Activated B cell treated with CpG ODN at 0.5 μM for 24 hours (primary cell): ENCODE measurements around the gene KCNK3. TPM values are rescaled to one million over a fixed set of nuclear protein-coding genes. Genes with fewer than 3 reads are reported as not detected.

ENCODE experiments used
- ATAC-seq: fragments of 200-7000 bp; cut with Tn5 transposase; one replicate; pipeline ENCODE4 v1.10.0; 2021; ENCODE audit warnings: low read depth, mild to moderate bottlenecking, moderate library complexity
- CTCF ChIA-PET: fragments of 350-600 bp; sonication (Branson Sonifier 250); formaldehyde crosslinking; loops from one replicate; lab custom pipeline; 2021; ENCODE audit warnings: antibody characterized with exemption; lab: Charles Lee
- POLR2A ChIA-PET: fragments of 350-600 bp; sonication (Branson Sonifier 250); formaldehyde crosslinking; loops from one replicate; lab custom pipeline; 2021; ENCODE audit warnings: antibody characterized with exemption; lab: Charles Lee
- DNase-seq: peaks from one replicate; pipeline ENCODE4 v3.0.0; 2022
- H3K27ac Mint-ChIP-seq: one replicate; pipeline ENCODE4 v1.8.0; 2020; ENCODE audit warnings: mixed read lengths
- H3K27me3 Mint-ChIP-seq: one replicate; pipeline ENCODE4 v1.8.0; 2021; ENCODE audit warnings: mixed read lengths
- H3K36me3 Mint-ChIP-seq: one replicate; pipeline ENCODE4 v1.8.0; 2021; ENCODE audit warnings: low read depth, mixed read lengths
- H3K4me1 Mint-ChIP-seq: one replicate; pipeline ENCODE4 v1.8.0; 2021; ENCODE audit warnings: mixed read lengths
- H3K4me3 Mint-ChIP-seq: one replicate; pipeline ENCODE4 v1.8.0; 2020; ENCODE audit warnings: mild to moderate bottlenecking, mixed read lengths
- H3K9me3 Mint-ChIP-seq: one replicate; pipeline ENCODE4 v1.8.0; 2020; ENCODE audit warnings: mixed read lengths
- intact Hi-C: fragments of 100-400 bp; cut with micrococcal nuclease; formaldehyde crosslinking; loops from one replicate; pipeline ENCODE4 v1.15.1; 2024
- total RNA-seq: library from RNA; stranded (reverse); gene quantifications from 2 replicates; pipeline ENCODE4 v1.2.3, GENCODE V29; 2022
- TF ChIP-seq, protein P1 (sequence below): fragments of 200-600 bp; IDR thresholded peaks from one replicate; pipeline ENCODE4 v1.8.0; 2022; ENCODE audit warnings: antibody characterized with exemption, mild to moderate bottlenecking

The KCNK3 gene
- total RNA-seq, 1 donor from 2014 or later, result not detected

DNA sequence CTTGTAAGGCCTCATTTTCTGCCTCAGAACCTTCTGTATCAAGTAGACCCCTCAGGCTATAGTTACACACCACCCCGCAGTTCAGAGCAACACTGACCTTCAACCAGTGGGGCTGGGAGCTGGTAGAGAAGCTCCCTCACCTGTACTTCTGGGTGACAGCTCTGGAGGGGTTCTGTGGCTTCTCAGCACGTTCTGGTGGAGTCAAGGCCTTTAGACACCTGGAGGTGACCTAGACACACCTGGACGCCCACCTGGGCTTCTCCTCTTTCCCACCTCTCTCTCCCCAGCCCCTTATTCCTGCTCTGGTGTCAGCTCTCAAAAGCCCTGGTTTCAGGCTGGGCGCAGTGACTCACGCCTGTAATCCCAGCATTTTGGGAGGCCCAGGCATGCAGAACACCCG lies 44.0 kb upstream of the KCNK3 start:
- TF ChIP-seq, protein P1, sequence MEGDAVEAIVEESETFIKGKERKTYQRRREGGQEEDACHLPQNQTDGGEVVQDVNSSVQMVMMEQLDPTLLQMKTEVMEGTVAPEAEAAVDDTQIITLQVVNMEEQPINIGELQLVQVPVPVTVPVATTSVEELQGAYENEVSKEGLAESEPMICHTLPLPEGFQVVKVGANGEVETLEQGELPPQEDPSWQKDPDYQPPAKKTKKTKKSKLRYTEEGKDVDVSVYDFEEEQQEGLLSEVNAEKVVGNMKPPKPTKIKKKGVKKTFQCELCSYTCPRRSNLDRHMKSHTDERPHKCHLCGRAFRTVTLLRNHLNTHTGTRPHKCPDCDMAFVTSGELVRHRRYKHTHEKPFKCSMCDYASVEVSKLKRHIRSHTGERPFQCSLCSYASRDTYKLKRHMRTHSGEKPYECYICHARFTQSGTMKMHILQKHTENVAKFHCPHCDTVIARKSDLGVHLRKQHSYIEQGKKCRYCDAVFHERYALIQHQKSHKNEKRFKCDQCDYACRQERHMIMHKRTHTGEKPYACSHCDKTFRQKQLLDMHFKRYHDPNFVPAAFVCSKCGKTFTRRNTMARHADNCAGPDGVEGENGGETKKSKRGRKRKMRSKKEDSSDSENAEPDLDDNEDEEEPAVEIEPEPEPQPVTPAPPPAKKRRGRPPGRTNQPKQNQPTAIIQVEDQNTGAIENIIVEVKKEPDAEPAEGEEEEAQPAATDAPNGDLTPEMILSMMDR, result no peak
- Mint-ChIP-seq H3K4me3 (no peak overlapping the region), H3K4me1 (no peaks in the 10 kb centered on the region), H3K36me3 (no peaks in the 10 kb centered on the region), H3K27me3 (peaks cover 20% of the 10 kb centered on the region), H3K9me3 (no peaks in the 10 kb centered on the region), H3K27ac (no peak overlapping the region)
- ATAC-seq, result no peak
- intact Hi-C loops, result no loop called here
- CTCF ChIA-PET, result no interaction called here
- POLR2A ChIA-PET, result no interaction called here
- DNase-seq, result no peak

DNA sequence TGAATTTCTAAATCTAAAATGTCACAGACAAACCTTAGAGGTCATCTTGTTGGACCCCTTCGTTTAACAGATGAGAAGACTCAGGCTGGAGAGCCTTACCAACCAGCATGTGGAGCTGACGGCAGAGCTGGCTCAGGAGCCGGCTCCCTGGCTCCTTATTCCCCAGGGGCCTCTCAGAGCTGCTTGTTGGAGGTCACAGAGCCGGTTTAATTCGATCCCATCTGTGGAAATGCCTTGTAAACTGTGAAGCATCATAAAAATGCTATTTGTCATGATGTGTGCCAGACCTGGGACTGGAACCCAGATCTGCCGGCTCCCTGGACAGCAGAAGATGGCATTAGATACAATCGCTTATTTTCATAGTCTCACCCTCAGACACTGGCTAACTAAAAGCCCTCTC lies 43.2 kb upstream of the KCNK3 start:
- no peaks in the 10 kb centered on the region for H3K4me1 Mint-ChIP-seq
- TF ChIP-seq, protein P1, result no peak
- no peaks in the 10 kb centered on the region for H3K9me3 Mint-ChIP-seq
- DNase-seq, result no peak
- H3K4me3 Mint-ChIP-seq, result no peak overlapping the region
- peaks cover 16% of the 10 kb centered on the region for H3K27me3 Mint-ChIP-seq
- ChIA-PET POLR2A (no interaction called here), CTCF (no interaction called here)
- no peak for ATAC-seq
- no peak overlapping the region for H3K27ac Mint-ChIP-seq
- intact Hi-C loops, result no loop called here
- no peaks in the 10 kb centered on the region for H3K36me3 Mint-ChIP-seq

DNA sequence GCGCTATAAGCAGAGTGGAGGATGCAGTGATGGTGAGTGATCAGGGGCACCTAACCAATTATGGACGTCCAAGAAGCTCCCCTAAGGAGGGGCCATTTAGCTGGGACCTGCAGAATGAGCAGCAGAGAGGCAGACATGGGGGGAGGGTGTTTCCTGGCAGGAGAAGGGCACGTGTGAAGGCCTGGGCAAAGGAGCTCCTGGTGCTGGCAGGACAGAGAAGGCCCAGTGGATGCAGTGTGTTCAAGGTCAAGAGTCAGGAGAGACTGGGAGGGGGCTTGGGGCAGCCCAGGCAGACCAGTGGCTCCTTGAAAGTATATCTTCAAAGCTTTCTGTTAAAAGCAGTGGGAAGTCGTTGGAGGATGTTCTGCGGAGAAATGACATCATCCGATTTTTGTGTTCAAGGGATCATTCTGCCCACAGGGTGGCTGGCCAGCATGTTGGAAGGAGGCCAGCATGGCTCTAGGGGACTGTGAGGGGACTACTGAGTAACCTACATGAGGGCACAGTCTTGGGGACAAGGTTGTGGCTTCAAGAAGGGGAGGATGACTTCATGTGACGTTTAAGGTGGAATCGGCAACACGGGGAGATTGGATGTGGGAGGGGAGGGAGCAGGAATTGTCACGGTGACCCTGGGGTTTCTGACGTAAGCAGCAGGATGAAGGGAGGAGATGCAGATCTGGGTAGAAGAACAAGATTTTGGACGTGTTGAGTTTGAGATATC lies 42.4 kb upstream of the KCNK3 start:
- CTCF ChIA-PET, result no interaction called here
- Mint-ChIP-seq H3K36me3 (no peaks in the 10 kb centered on the region), H3K27ac (no peak overlapping the region), H3K27me3 (peaks cover 11% of the 10 kb centered on the region), H3K4me1 (no peaks in the 10 kb centered on the region), H3K9me3 (no peaks in the 10 kb centered on the region), H3K4me3 (no peak overlapping the region)
- POLR2A ChIA-PET, result no interaction called here
- intact Hi-C loops, result no loop called here
- DNase-seq (no peak), ATAC-seq (no peak)
- TF ChIP-seq, protein P1, result no peak

DNA sequence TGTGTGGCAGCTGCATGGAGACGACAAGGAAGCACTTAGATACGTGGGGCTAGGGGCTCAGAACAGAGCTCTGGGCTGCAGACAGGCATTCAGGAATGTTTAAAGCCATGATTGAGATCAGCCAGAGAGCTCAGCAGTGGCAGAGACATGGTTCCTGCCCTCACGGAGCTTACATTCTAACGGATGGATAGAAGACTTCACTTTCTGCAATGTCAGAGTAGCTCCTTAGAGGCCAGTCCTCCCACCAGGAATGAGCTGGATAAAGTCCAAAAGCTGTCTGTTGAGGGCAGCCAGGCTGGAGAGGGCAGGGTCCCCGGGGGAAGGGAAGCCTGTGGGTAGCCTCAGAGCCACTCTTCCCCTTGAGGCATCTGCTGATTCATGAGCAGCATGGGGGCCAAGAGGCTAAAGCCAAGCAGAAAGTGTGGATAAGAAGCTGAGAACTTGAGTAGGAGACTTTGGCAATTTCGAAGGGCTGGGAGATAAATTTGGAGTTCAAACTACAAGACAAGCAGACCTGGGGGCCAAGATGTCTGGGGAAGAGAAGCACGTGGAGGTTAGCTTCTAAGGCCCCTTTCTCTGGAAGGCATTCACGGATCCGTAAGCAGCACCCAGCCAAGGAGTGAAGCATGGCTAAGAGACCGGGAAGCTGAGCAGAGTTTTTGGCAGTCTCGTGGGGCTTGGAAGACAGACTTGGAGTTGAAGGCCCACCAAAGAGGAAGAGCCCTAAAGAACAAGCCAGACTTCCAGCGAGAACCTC lies 41.6 kb upstream of the KCNK3 start:
- no peaks in the 10 kb centered on the region for H3K4me1 Mint-ChIP-seq
- H3K27ac Mint-ChIP-seq, result no peak overlapping the region
- TF ChIP-seq, protein P1, result no peak
- no peaks in the 10 kb centered on the region for H3K9me3 Mint-ChIP-seq
- H3K4me3 Mint-ChIP-seq, result no peak overlapping the region
- DNase-seq (no peak), ATAC-seq (no peak)
- H3K27me3 Mint-ChIP-seq, result peaks cover 11% of the 10 kb centered on the region
- intact Hi-C loops, result no loop called here
- ChIA-PET CTCF (no interaction called here), POLR2A (no interaction called here)
- no peaks in the 10 kb centered on the region for H3K36me3 Mint-ChIP-seq

DNA sequence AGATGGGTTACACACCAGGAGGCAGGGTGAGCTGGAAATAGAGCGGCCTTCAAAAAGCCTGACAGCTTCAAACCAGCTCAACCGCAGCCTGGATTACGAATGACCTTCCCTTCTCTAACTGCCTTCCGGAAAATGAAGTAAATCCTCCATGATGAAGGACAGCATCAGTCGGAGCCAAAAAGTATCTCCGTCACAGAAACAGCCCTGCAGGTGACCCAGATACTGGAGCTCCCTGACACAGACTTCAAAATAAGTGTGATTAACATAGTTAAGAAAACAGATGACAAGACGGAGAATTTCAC lies 41.1 kb upstream of the KCNK3 start:
- no peak for DNase-seq
- Mint-ChIP-seq H3K4me1 (no peaks in the 10 kb centered on the region), H3K27me3 (peaks cover 11% of the 10 kb centered on the region), H3K4me3 (no peak overlapping the region), H3K9me3 (no peaks in the 10 kb centered on the region), H3K27ac (no peak overlapping the region), H3K36me3 (no peaks in the 10 kb centered on the region)
- ChIA-PET CTCF (no interaction called here), POLR2A (no interaction called here)
- intact Hi-C loops, result no loop called here
- ATAC-seq, result no peak
- TF ChIP-seq, protein P1, result no peak
